HG03565 (cell line): ENCODE measurements around the gene FOSL1.
"Not testable (repeated sequence)": the region's sequence is repeated elsewhere in the genome, so short reads cannot be mapped to it uniquely, and the experiment has no call there.

ENCODE experiments used
- ATAC-seq: cut with Tn5 transposase; IDR thresholded peaks from one replicate; pipeline ENCODE4 v1.9.1; 2021; ENCODE audit warnings: mild to moderate bottlenecking, moderate library complexity; ENCODE audit not compliant: unreplicated experiment

The FOSL1 gene

GRCh38 chr11:65897020-65897471, 3.1 kb downstream of the FOSL1 start:
- no peak for ATAC-seq

DNA sequence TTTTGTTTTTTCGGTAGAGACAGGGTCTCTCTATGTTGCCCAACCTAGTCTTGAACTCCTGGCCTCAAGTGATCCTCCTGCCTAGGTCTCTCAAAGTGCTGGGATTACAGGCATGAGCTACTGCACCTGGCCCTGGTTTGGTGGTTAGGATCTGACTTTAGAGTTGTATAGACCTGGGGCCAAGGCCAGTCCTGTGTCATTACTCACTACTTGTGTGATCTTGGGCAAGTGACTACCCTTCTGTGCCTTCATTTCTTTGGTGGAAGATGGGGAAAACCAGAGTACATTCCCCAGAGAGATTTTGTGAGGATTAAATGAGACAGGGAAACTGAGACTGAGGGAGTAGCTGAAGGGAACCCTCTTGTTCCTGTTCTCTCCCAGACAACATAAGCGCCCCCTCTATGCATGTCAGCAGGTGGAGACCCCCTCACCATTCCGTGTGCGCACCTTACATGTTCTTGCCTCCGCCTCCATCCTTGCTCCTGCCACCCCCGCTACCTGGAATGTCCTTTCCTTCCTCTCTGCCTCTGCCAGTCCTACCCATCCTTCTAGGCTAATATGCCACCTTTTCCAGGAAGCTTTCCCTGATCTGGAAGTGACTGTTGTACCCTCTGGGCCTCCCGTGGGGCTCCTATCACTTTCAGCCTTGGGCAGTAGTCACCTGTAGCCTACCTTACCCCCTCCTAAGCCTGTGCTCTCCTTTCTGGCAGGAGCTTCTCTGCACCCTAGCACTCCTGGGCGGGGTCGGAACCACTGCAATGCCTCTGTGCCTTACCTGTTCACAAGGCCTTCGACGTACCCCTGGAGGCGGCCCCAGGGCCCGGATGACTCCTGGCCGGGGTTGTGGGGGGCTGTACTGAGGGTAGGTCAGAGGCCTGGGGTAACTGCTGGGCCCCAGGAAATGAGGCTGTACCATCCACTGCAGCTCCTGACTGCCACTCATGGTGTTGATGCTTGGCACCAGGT, 3.9 kb downstream of the FOSL1 start:
- no peak for ATAC-seq

- ATAC-seq: no peak
Observed at GRCh38 chr11:65895482-65895981, 4.7 kb downstream of the FOSL1 start.

GRCh38 chr11:65894034-65894591, 6.1 kb downstream of the FOSL1 start:
- ATAC-seq: no peak

DNA sequence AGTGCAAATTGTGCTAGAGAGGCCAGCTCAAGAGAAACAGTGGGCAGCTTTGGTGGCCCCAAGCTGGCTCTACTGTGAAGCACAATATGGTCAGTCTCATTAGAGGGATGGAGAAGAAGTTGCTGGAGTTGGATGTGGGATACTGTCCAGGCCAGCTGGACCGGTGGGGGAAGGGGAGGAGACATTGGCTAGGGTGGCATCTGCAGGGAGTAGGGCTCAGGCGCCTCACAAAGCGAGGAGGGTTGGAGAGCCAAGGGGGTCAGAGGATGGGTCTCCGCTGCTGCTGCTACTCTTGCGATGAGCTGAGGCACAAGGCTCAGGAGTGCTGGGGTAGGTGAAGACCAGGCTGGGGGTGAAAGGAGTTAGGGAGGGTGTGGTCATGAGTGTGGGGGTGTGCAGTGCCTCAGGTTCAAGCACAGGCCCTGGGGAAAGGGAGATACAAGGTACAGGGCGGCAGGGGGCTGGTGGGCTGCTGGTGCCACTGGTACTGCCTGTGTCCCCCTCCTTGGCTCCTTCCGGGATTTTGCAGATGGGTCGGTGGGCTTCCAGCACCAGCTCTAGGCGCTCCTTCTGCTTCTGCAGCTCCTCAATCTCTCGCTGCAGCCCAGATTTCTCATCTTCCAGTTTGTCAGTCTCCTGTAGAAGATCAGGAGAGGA, 7.4 kb downstream of the FOSL1 start:
- no peak for ATAC-seq

- ATAC-seq: not testable (repeated sequence)
Observed at GRCh38 chr11:65892137-65892540, 8.0 kb downstream of the FOSL1 start.

- ATAC-seq: no peak
Observed at GRCh38 chr11:65891219-65892136, 8.7 kb downstream of the FOSL1 start.

DNA sequence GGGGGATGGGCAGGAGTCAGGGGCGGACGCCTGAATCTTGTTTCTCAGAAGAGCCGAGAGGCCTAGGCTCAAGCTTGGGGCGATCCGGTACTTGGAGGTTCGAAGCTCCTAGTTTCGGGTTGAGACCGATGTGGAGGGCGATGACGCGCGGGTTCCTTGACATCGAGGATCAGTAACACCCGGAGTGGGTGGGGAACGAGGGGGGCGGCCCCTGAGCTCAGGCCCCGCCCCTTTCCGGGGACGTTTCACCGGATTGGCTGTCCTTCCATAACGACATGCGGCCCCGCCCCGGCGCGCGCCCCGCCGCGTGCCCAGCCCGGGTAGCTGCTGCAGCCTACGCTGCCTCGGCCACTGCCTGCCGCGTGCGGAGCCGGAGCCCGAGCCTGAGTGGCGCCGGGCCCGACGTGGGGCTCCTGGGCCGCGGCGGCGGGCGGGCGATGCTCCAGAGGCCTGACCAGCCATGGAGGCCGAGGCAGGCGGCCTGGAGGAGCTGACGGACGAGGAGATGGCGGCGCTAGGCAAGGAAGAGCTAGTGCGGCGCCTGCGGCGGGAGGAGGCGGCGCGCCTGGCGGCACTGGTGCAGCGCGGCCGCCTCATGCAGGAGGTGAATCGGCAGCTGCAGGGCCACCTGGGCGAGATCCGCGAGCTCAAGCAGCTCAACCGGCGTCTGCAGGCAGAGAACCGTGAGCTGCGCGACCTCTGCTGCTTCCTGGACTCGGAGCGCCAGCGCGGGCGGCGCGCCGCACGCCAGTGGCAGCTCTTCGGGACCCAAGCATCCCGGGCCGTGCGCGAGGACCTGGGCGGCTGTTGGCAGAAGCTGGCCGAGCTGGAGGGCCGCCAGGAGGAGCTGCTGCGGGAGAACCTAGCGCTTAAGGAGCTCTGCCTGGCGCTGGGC, 9.6 kb downstream of the FOSL1 start, which contains the start of gene CCDC85B:
CCDC85B (plus strand) TSS at position 350 of the 895 bp plus-strand sequence; CDS start at position 461, 111 bp downstream.
- peak; percentile 42 for ATAC-seq

GRCh38 chr11:65888163-65888814, 11.9 kb downstream of the FOSL1 start, which contains the start of gene FIBP:
Gene FIBP (minus strand): TSS chr11:65888471. CDS start chr11:65888418, 53 bp downstream.
- peak; percentile 31 for ATAC-seq

DNA sequence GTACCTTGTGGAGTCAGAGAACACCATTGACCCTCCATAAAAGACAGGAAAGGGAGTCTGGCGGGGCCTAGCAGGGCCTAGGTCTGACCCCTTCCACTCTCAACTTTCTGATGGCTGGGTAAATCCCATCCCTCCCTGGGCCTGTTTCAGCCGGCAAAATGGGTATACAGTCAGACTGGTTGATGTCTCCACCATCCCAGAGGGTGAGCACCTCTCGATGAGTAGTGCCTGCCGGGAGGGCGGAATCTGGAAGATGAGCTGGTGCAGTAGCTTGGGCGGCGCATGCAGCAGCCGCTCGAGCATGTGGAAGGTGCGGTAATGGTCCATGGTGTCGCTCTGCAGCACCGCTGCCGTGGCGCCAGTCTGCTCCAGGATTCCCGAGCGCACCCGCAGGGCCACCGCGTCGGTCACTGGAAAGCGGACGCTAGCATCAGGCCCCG, 12.4 kb downstream of the FOSL1 start:
- ATAC-seq: no peak

DNA sequence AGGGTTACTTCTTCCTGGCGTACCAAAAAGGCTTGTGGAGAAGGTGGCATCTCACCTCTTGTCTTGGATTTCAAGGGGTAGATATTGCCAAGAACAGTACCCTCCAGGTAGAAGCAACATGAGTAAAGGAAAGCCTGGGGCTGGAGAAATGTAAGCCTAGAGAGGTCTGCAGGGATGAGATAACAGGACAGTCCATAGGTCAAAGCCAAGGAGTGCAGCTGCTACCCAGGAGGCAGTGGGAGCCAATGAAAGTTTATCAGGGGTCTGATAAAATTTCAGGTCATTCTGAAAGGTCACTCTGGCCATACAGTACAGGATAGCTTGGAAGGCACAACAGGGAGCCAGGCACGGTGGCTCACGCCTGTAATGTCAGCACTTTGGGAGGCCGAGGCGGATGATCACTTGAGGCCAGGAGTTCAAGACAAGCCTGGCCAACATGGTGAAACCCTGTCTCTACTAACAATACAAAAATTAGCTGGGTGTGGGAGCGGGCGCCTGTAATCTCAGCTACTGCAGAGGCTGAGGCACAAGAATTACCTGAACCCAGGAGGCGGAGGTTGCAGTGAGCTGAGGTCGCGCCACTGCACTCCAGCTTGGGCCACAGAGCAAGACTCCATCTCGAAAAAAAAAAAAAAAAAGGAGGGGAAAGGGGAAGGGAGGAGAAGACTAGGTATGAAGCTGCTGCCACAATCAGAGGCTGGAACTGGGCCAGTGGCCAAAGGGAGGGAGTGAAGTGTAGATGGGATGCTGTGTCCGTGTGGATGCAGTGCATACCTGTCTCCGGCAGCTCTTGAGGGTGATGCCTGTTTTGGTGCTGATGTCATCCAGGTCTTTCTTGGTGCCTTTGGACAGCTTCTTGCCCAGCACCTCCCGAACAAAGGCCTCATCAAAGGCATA, 13.1 kb downstream of the FOSL1 start:
- no peak for ATAC-seq

DNA sequence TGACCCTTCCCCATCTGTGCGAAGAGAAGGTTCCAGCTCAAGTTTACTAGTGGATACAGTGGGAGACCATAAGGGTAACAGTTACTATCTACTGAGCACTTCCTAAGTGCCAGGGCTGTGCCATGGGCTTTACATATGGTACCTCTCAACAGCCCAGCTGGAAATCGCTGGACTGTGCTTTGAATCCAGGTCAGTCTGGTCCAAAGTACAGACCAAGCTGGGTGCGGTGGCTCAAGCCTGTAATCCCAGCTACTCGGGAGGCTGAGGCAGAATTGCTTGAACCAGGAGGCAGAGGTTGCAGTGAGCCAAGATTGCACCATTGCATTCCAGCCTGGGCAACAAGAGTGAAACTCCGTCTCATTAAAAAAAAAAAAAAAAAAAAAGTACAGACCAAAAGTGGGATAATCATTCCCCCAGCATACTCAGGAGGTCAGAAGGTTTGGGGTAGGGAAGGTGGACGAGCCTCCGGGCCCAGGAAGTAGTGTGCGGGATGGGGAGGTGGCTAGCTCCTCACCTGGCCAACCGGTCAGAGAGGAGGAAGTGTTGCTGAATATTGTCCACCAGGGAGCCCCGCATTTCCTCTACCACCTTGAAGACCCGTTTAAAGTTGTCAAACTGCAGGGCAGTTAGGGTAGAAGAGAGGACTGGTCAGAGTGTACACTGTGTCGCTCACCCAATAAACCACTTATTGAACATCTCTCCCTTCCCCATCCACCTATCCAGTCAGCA, 14.2 kb downstream of the FOSL1 start:
- no peak for ATAC-seq

DNA sequence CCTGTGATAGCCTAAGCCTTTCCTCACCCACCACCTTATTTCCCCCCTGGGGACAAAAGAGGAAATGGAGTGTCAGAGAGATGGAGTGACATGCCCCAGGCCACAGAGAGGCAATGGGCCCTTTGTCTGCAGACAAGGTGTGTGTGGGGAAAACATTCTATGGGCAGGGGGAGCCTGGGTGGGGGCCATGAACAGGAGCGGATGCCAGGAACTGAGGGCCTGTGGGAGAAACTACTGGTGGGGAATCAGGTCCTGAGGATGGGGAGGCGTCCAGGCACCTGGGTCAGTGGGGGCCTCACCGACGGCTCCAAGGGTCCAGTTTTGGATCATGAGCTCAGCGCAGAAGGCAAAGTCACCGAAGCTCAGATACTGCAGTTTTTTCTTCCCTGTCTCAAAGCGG, 15.0 kb downstream of the FOSL1 start:
- ATAC-seq: no peak

GRCh38 chr11:65884716-65885092, 15.5 kb downstream of the FOSL1 start:
- ATAC-seq: peak; percentile 28

- no peak for ATAC-seq
Observed at GRCh38 chr11:65883786-65884715, 16.1 kb downstream of the FOSL1 start.
